HG02973 (cell line): ENCODE data around the gene SPINK4.

ENCODE experiments used
- ATAC-seq: cut with Tn5 transposase; IDR thresholded peaks from one replicate; pipeline ENCODE4 v1.9.1; 2021; ENCODE audit warnings: moderate library complexity; ENCODE audit not compliant: unreplicated experiment

Gene SPINK4

GRCh38 chr9:33256236-33256635 lies 16.3 kb downstream of the SPINK4 start:
- no peak for ATAC-seq

GRCh38 chr9:33257276-33257675 lies 17.3 kb downstream of the SPINK4 start:
- no peak for ATAC-seq

- ATAC-seq, result no peak
These were observed 20.4 kb downstream of the SPINK4 start for GRCh38 chr9:33260372-33260771.

GRCh38 chr9:33263131-33264002 lies 23.4 kb downstream of the SPINK4 start:
- ATAC-seq, result peak; percentile 0

GRCh38 chr9:33264003-33264472 lies 24.1 kb downstream of the SPINK4 start:
- peak; percentile 13 for ATAC-seq

GRCh38 chr9:33264473-33265177 lies 24.7 kb downstream of the SPINK4 start, which contains the start of the genes BAG1 and CHMP5:
BAG1 (minus strand) TSS chr9:33264708.
CHMP5 (plus strand) TSS chr9:33265049; CDS start chr9:33265079, 30 bp downstream.
- ATAC-seq, result peak; percentile 81

GRCh38 chr9:33265211-33265865 lies 25.4 kb downstream of the SPINK4 start:
- no peak for ATAC-seq

GRCh38 chr9:33267151-33267767 lies 27.3 kb downstream of the SPINK4 start:
- no peak for ATAC-seq

- ATAC-seq, result no peak
These were observed 30.2 kb downstream of the SPINK4 start for GRCh38 chr9:33270146-33270545.

GRCh38 chr9:33272061-33272460 lies 32.1 kb downstream of the SPINK4 start:
- no peak for ATAC-seq

- ATAC-seq, result no peak
These were observed 33.5 kb downstream of the SPINK4 start for GRCh38 chr9:33273266-33273971.

GRCh38 chr9:33273972-33274328 lies 34.0 kb downstream of the SPINK4 start:
- no peak for ATAC-seq

GRCh38 chr9:33277484-33277883 lies 37.5 kb downstream of the SPINK4 start:
- no peak for ATAC-seq

- no peak for ATAC-seq
These were observed 45.5 kb downstream of the SPINK4 start for GRCh38 chr9:33285502-33285901.

- ATAC-seq, result no peak
These were observed 47.1 kb downstream of the SPINK4 start for GRCh38 chr9:33287087-33287490.

GRCh38 chr9:33288235-33288634 lies 48.3 kb downstream of the SPINK4 start:
- no peak for ATAC-seq

- ATAC-seq, result no peak
These were observed 49.0 kb downstream of the SPINK4 start for GRCh38 chr9:33288828-33289483.

- ATAC-seq, result no peak
These were observed 49.5 kb downstream of the SPINK4 start for GRCh38 chr9:33289496-33289895.

- ATAC-seq, result no peak
These were observed 49.9 kb downstream of the SPINK4 start for GRCh38 chr9:33289936-33290246.
